Adrenal gland (tissue), 12 donors: ENCODE data around the gene KCNE5. TPM values are rescaled to one million over a fixed set of nuclear protein-coding genes. Genes with fewer than 3 reads are reported as not detected.

Source experiments
- DNase-seq, 7 donors: peaks; one replicate each; pipeline ENCODE4 v3.0.0-alpha.2; 2019 to 2020
- H3K27ac ChIP-seq, 5 donors: fragments of 200-600 bp; sonication (generic) in 4 of 5; 1 replicate in 3 of 5; 2 replicates in 2 of 5; pipeline versions ENCODE4 v1.5.1 to v1.8.0; 2016 to 2020; ENCODE audit warnings: mild to moderate bottlenecking in 1 of 5
- H3K27me3 ChIP-seq: fragments of 200-600 bp; 2 replicates; pipeline ENCODE4 v1.8.0; 2021
- H3K36me3 ChIP-seq, 2 donors: fragments of 200-600 bp; replicated peaks in 1 of 2; 1 replicate in 1 of 2; 2 replicates in 1 of 2; pipeline versions ENCODE4 v1.5.1 to v1.8.0; 2018 to 2022
- H3K4me1 ChIP-seq, 2 donors: fragments of 200-600 bp; replicated peaks in 1 of 2; 1 replicate in 1 of 2; 2 replicates in 1 of 2; pipeline versions ENCODE4 v1.5.1 to v1.8.0; 2018 to 2021
- H3K4me3 ChIP-seq, 4 donors: fragments of 200-600 bp; sonication (generic) in 3 of 4; one replicate each; pipeline ENCODE4 v1.5.1; 2016 to 2018
- H3K9me3 ChIP-seq, 3 donors: fragments of 200-600 bp; sonication (generic) in 1 of 3; replicated peaks in 1 of 3; 1 replicate in 2 of 3; 2 replicates in 1 of 3; pipeline versions ENCODE4 v1.5.1 to v1.8.0; 2016 to 2021
- CTCF ChIP-seq, 6 experiments: fragments of 450-650 bp in 4 of 6; fragments of 200-600 bp in 2 of 6; sonication (generic) in 1 of 6; IDR thresholded peaks; 1 replicate in 5 of 6; 2 replicates in 1 of 6; pipeline versions ENCODE4 v1.5.1 to v1.8.0; 2016 to 2021; ENCODE audit warnings: antibody characterized with exemption in 6 of 6, mild to moderate bottlenecking in 2 of 6, moderate library complexity in 1 of 6
- POLR2A ChIP-seq, 2 donors: fragments of 450-650 bp; IDR thresholded peaks; one replicate each; pipeline ENCODE4 v1.6.1; 2017; ENCODE audit warnings: antibody characterized with exemption in 2 of 2, mild to moderate bottlenecking in 2 of 2, moderate library complexity in 1 of 2
- WGBS, 4 donors: extraction: QIAGEN DNeasy Blood & Tissue Kit in 2 of 4; methylation state at CpG; one replicate each; pipeline versions ENCODE4 v1.1.5 to v1.1.7; 2013 to 2017; 5-methylcytosine and 5-hydroxymethylcytosine counted together
- intact Hi-C, 2 donors: fragments of 100-400 bp; cut with DNase I; formaldehyde crosslinking; loops; one replicate each; pipeline versions ENCODE4 v1.14.1 to v1.15.0; 2022 to 2023
- polyA plus RNA-seq, 3 donors: library from polyadenylated mRNA; stranded (reverse); fragments of 200-250 nt in 2 of 3; fragments of 350-450 nt in 1 of 3; fragmentation: Illumina TruSeq in 1 of 3; extraction: RNeasy Lipid Tissue Mini Kit (QIAGEN cat#74804) in 1 of 3; gene quantifications; one replicate each; pipeline ENCODE4 v1.2.3, GENCODE V29; 2013 to 2014
- total RNA-seq, 9 donors: library from RNA; depleted of rRNA in 4 of 9; stranded (reverse); fragments of >200 nt in 4 of 9; fragments of 120-200 nt in 1 of 9; fragmentation: NEBNext Ultra II Directional in 1 of 9; extraction: Animal tissue kit (Norgen Biotek cat#: 25700) in 1 of 9; gene quantifications; one replicate each; pipeline versions ENCODE4 v1.1.0 to v1.2.4, GENCODE V29; 2013 to 2023
- donor health status: healthy with polysubstance abuse.
- donor health status: Bipolar disorder and iron deficiency.
- donor health status: DM: yes; HTN: yes; CAD: no.
- donor health status: DM: no; HTN: no; CAD: no.
- donor health status: DM: no; HTN: no; CAD: no.
- donor health status: DM: yes; HTN: yes; CAD: no.

Gene KCNE5
- total and polyA plus RNA-seq, 12 donors = 0.54 to 6.1 (median 0.87) TPM; not detected in 3

- intact Hi-C loops = no loop called here
- no peaks in the 10 kb centered on the region for H3K4me1 ChIP-seq
- H3K27ac ChIP-seq = no peak overlapping the region
- H3K4me3 ChIP-seq = no peak overlapping the region
- peaks cover 5% of the 10 kb centered on the region for H3K27me3 ChIP-seq
- TF ChIP-seq POLR2A (IDR thresholded peaks at IDR 0.05) (no peak), CTCF (IDR thresholded peaks at IDR 0.05) (no peak)
- no peaks in the 10 kb centered on the region for H3K9me3 ChIP-seq
- WGBS, 4 donors = 67 to 93% (median 81%) methylated on average over 5 to 8 of the region's 8 CpGs
- no peaks in the 10 kb centered on the region for H3K36me3 ChIP-seq
- no peak for DNase-seq
Measured at GRCh38 chrX:109623997-109624396, 975 bp downstream of the KCNE5 start.

- no peak for TF ChIP-seq POLR2A (IDR thresholded peaks at IDR 0.05)
- no peak for TF ChIP-seq CTCF (IDR thresholded peaks at IDR 0.05)
- H3K9me3 ChIP-seq = no peaks in the 10 kb centered on the region
- WGBS, 4 donors = 37 to 56% (median 47%) methylated on average over 2 to 4 of the region's 4 CpGs
- H3K4me1 ChIP-seq = no peaks in the 10 kb centered on the region
- peaks cover 5% of the 10 kb centered on the region for H3K27me3 ChIP-seq
- intact Hi-C loops = no loop called here
- H3K36me3 ChIP-seq = no peaks in the 10 kb centered on the region
- H3K27ac ChIP-seq = no peak overlapping the region
- no peak overlapping the region for H3K4me3 ChIP-seq
- peak; percentile 49 to 74 (median 64) for DNase-seq
Measured at GRCh38 chrX:109622270-109622669, 2.7 kb downstream of the KCNE5 start.

- intact Hi-C loops = no loop called here
- Histone ChIP-seq H3K27me3 (peaks cover 3% of the 10 kb centered on the region), H3K4me1 (no peaks in the 10 kb centered on the region), H3K36me3 (no peaks in the 10 kb centered on the region), H3K9me3 (no peaks in the 10 kb centered on the region), H3K4me3 (no peak overlapping the region), H3K27ac (no peak overlapping the region)
- WGBS, 4 donors = 51 to 77% (median 75%) methylated on average over 3 of the region's 3 CpGs
- no peak for DNase-seq
- no peak for TF ChIP-seq POLR2A (IDR thresholded peaks at IDR 0.05)
- TF ChIP-seq CTCF (IDR thresholded peaks at IDR 0.05) = no peak
Measured at GRCh38 chrX:109619771-109620170, 5.2 kb downstream of the KCNE5 start.

GRCh38 chrX:109614951-109615350, 10.0 kb downstream of the KCNE5 start:
- 66 to 84% (median 75%) methylated on average over 6 of the region's 6 CpGs for WGBS, 4 donors
- H3K4me3 ChIP-seq = no peak overlapping the region
- H3K36me3 ChIP-seq = no peaks in the 10 kb centered on the region
- no peaks in the 10 kb centered on the region for H3K9me3 ChIP-seq
- no peak overlapping the region for H3K27ac ChIP-seq
- DNase-seq = no peak
- H3K27me3 ChIP-seq = peaks cover 10% of the 10 kb centered on the region
- intact Hi-C loops = no loop called here
- TF ChIP-seq POLR2A (IDR thresholded peaks at IDR 0.05) (no peak), CTCF (IDR thresholded peaks at IDR 0.05) (no peak)
- H3K4me1 ChIP-seq = no peaks in the 10 kb centered on the region
